HEK293T (cell line): ENCODE measurements around the gene NDUFS7.

Experiments
- CTCF ChIA-PET: fragments of 350-600 bp; formaldehyde crosslinking; extraction: SDS; loops from one replicate; lab custom pipeline; 2021; ENCODE audit warnings: antibody characterized with exemption, inconsistent platforms; lab: Yijun Ruan, JAX
- POLR2A ChIA-PET: fragments of 350-600 bp; formaldehyde crosslinking; extraction: SDS; loops from one replicate; lab custom pipeline; 2020; ENCODE audit warnings: antibody characterized with exemption, inconsistent platforms; lab: Yijun Ruan, JAX
- DNase-seq: peaks from one replicate; pipeline ENCODE4 v3.0.0; 2012; ENCODE audit warnings: mixed read lengths; ENCODE audit errors: extremely low spot score
- ARNT ChIP-seq: fragments of 450-650 bp; IDR thresholded peaks from 2 replicates; pipeline ENCODE4 v1.6.1; 2017; ENCODE audit warnings: mild to moderate bottlenecking
- BHLHE40 ChIP-seq: fragments of 450-650 bp; IDR thresholded peaks from 2 replicates; pipeline ENCODE4 v1.6.1; 2016; ENCODE audit warnings: mild to moderate bottlenecking, moderate library complexity, borderline replicate concordance
- CTBP1 ChIP-seq: fragments of 450-650 bp; IDR thresholded peaks from 2 replicates; pipeline ENCODE4 v1.6.1; 2016; ENCODE audit warnings: borderline replicate concordance
- ELF4 ChIP-seq: fragments of 450-650 bp; IDR thresholded peaks from 2 replicates; pipeline ENCODE4 v1.6.1; 2017; ENCODE audit warnings: antibody characterized with exemption
- FOXA1 ChIP-seq: fragments of 450-650 bp; IDR thresholded peaks from 2 replicates; pipeline ENCODE4 v1.6.1; 2016; ENCODE audit warnings: mild to moderate bottlenecking
- FOXK2 ChIP-seq: fragments of 450-650 bp; IDR thresholded peaks from 2 replicates; pipeline ENCODE4 v1.6.1; 2016; ENCODE audit warnings: mild to moderate bottlenecking
- FOXM1 ChIP-seq: fragments of 450-650 bp; IDR thresholded peaks from 2 replicates; pipeline ENCODE4 v1.6.1; 2017; ENCODE audit warnings: mild to moderate bottlenecking, borderline replicate concordance
- HDGF ChIP-seq: fragments of 450-650 bp; IDR thresholded peaks from 2 replicates; pipeline ENCODE4 v1.6.1; 2017; ENCODE audit warnings: antibody characterized with exemption, borderline replicate concordance
- L3MBTL2 ChIP-seq: fragments of 450-650 bp; conservative IDR thresholded peaks from 2 replicates; pipeline ENCODE4 v1.6.1; 2016; ENCODE audit warnings: mild to moderate bottlenecking
- LEF1 ChIP-seq: fragments of 450-650 bp; IDR thresholded peaks from 2 replicates; pipeline ENCODE4 v1.6.1; 2017; ENCODE audit warnings: mild to moderate bottlenecking, borderline replicate concordance
- NFRKB ChIP-seq: fragments of 450-650 bp; IDR thresholded peaks from 2 replicates; pipeline ENCODE4 v1.6.1; 2016; ENCODE audit warnings: mild to moderate bottlenecking, moderate library complexity
- SP1 ChIP-seq: fragments of 450-650 bp; IDR thresholded peaks from 2 replicates; pipeline ENCODE4 v1.6.1; 2017
- SUZ12 ChIP-seq: fragments of 450-650 bp; IDR thresholded peaks from 2 replicates; pipeline ENCODE4 v1.6.1; 2016; ENCODE audit warnings: mild to moderate bottlenecking
- TARDBP ChIP-seq: fragments of 450-650 bp; IDR thresholded peaks from 2 replicates; pipeline ENCODE4 v1.6.1; 2016
- ZNF384 ChIP-seq: fragments of 450-650 bp; IDR thresholded peaks from 2 replicates; pipeline ENCODE4 v1.6.1; 2016
- TF ChIP-seq, protein P1 (sequence below): fragments of 450-650 bp; IDR thresholded peaks from 2 replicates; pipeline ENCODE4 v1.6.1; 2016

NDUFS7 gene

DNA sequence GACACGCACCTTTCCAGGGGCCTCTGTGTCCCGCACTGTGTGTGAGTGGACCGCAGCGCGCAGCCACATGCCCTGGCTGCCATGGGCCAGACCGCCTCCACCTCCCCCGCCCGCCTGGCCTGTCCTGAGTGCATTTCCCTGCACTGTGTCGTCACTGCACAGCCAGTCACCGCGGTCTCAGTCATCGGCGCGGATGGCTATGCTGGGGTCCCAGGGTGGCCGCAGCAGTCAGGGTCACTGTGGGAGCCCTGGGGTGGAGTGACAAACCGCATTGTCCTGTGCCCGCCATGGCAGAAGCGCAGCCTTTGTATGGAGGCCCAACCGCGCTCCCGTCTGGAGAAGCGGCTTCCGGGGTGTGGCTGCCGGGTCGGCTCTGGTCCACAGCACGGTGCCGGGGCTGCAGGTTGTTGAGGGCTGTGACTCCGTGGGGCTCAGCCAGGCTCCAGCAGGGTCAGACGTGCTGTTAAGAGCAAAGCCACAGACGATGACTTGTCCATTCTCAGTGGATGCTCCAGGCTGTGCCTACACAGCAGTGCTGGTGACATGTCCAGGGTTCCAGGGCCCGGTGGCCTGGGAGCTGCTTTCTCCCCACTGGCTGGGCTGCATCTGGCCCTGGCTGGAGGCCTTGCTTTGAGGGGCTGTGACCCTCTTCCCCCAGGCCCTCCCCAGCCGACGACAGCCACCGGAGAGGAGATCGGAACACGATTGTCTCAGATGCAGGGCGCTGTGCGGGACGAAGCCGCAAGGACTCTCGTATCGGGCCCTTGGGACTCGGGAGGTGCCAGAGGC is 6.3 kb upstream of the NDUFS7 start:
- ChIA-PET POLR2A (no interaction called here), CTCF (no interaction called here)
- DNase-seq, result no peak
- no peak for TF ChIP-seq LEF1
- TF ChIP-seq FOXM1, result no peak
- TF ChIP-seq ELF4, result no peak
- no peak for TF ChIP-seq FOXA1
- no peak for TF ChIP-seq ARNT
- no peak for TF ChIP-seq L3MBTL2
- no peak for TF ChIP-seq HDGF
- no peak for TF ChIP-seq CTBP1
- TF ChIP-seq FOXK2, result no peak
- TF ChIP-seq ZNF384, result no peak
- TF ChIP-seq NFRKB, result no peak
- TF ChIP-seq, protein P1, sequence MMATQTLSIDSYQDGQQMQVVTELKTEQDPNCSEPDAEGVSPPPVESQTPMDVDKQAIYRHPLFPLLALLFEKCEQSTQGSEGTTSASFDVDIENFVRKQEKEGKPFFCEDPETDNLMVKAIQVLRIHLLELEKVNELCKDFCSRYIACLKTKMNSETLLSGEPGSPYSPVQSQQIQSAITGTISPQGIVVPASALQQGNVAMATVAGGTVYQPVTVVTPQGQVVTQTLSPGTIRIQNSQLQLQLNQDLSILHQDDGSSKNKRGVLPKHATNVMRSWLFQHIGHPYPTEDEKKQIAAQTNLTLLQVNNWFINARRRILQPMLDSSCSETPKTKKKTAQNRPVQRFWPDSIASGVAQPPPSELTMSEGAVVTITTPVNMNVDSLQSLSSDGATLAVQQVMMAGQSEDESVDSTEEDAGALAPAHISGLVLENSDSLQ, result no peak
- TF ChIP-seq TARDBP, result no peak
- no peak for TF ChIP-seq SUZ12
- no peak for TF ChIP-seq SP1
- TF ChIP-seq BHLHE40, result no peak

DNA sequence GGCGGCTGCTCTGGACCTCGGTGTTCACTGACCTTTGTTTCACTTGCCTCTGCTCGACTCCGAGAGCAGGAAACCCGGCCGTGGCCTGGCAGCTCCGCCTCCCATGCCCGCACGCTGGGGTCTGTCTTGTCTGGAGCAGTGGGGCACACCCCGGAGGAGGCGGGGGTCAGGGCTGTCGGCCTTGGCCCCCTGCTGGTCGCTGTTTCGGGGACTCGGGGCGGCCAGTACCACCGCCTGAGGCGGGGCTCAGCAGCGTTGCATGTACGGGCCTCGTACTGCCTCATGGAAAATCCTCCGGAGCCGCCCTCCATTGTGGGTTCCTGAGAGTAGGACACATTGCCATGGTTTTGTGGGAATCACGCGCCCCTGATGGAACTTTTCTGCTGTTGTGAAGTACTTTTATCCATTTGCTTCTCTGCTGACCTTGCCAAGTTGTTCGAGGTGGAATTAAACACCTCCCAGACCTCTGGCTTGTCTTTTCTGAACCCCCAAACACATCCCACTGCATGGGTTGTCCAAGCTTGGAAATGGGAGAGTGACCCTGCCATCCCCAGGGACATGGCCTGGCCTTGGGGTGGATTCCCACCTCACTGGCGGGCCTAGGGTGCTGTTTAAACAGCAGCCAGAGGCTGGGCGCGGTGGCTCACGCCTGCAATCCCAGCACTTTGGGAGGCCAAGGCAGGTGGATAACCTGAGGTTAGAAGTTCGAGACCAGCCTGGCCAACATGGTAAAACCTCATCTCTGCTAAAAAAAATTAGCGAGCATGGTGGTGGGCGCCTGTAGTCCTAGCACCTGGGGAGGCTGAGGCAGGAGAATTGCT is 5.5 kb upstream of the NDUFS7 start:
- ChIA-PET POLR2A (no interaction called here), CTCF (no interaction called here)
- TF ChIP-seq FOXA1 (no peak), NFRKB (no peak), FOXM1 (no peak), TARDBP (no peak), L3MBTL2 (no peak), SUZ12 (no peak), ARNT (no peak), CTBP1 (no peak)
- TF ChIP-seq, protein P1, result no peak
- no peak for DNase-seq

DNA sequence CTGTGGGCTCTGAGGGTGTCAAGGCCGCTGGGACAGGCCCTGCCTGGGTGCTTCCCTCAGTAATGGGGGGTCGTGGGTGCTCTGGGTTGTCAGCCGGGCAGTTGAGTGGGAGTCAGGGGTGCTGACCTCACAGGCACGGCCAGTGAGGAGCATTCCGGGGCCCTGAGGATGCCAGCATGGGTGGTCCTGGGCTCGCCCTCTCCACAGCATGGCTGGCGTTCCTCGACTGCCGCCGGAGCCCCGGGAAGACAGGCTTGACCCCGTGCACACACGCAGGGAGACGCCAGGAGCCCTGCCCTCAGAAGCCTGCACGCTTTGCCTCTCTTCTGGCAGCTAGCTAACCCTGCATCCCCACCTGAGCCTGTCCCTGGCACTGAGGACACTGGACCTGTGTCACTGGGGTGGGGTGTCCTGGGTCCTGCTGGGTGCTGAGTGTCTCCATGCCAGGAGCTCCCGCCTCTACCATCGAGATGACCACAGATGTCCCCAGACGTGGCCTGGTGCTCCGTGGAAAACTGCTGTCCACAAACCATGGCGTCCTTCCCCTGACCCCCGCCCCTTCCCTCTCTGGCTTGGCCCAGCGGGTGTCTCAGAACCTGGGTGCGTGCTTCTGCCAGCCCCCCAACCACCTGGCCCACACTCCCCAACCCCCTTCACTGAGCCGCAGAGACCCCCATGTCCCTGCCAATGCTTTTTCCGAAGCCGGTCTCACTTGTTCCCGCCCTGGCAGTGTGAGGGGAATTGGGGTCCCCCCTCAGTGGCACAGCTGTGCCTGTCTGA is 4.4 kb upstream of the NDUFS7 start:
- DNase-seq, result no peak
- TF ChIP-seq TARDBP, result no peak
- TF ChIP-seq ELF4, result no peak
- TF ChIP-seq CTBP1, result no peak
- ChIA-PET CTCF (no interaction called here), POLR2A (no interaction called here)

DNA sequence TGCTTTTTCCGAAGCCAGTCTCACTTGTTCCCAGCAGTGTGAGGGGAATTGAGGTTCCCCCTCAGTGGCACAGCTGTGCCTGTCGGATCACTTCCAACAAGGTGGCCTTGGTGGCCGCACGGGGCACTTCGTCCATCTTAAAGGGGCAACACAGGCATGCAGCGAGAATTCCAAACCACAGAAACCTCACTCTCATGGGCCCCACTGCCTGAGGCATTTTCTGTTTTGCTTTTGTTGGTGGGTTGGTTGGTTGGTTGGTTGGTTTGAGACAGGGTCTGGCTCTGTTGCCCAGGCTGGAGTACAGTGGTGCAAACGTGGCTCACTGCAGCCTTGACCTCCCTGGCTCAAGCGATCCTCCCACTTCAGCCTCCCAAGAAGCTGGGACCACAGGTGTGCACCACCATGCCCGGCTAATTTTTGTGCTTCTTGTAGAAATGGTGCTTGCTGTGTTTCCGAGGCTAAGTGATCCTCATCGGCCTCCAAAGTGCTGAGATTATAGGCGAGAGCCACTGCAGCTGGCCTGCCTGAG is 3.7 kb upstream of the NDUFS7 start:
- ChIA-PET POLR2A (interaction anchor here (0.5 to 0.8 kb wide), 2 partner anchors 25 to 111 kb away, joined by 4 read pairs; partner anchors contain the start of gene CIRBP), CTCF (no interaction called here)
- no peak for DNase-seq
- TF ChIP-seq SUZ12, result no peak
- TF ChIP-seq FOXK2, result no peak
- TF ChIP-seq ZNF384, result no peak
- no peak for TF ChIP-seq LEF1
- no peak for TF ChIP-seq ARNT
- no peak for TF ChIP-seq TARDBP
- TF ChIP-seq L3MBTL2, result no peak
- no peak for TF ChIP-seq NFRKB
- no peak for TF ChIP-seq SP1
- TF ChIP-seq FOXA1, result no peak
- no peak for TF ChIP-seq ELF4
- TF ChIP-seq CTBP1, result no peak
- TF ChIP-seq, protein P1, result no peak
- TF ChIP-seq FOXM1, result no peak
- TF ChIP-seq BHLHE40, result no peak
- TF ChIP-seq HDGF, result no peak

DNA sequence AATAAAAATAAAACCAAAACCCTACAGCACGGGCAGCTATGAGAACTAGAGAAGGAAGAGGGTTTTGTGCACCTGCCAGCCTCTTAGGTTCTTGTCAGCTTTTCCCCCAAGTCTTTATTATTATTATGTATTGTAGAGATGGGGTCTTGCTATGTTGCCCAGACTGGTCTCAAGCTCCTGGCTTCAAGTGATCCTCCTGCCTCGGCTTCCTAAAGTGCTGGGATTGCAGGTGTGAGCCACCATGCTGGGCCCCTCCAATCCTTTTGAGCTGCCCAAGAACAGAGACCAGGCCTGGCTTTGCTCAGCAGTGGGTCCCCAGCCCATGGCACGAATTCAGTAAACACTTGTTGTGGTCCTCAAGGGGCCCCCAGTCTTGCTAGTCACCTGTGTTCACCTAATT is 1.5 kb upstream of the NDUFS7 start:
- POLR2A ChIA-PET, result interaction anchor here (0.8 kb wide), 1 partner anchor 113 kb away, joined by 5 read pairs; the partner anchor contains the start of gene CIRBP
- DNase-seq, result no peak
- CTCF ChIA-PET, result interaction anchor here (1.1 to 1.8 kb wide), 3 partner anchors 66 to 138 kb away, joined by 3 to 9 read pairs (median 5); no protein-coding TSS in a partner anchor
- TF ChIP-seq SUZ12, result no peak
- TF ChIP-seq TARDBP, result no peak
- no peak for TF ChIP-seq HDGF
- TF ChIP-seq ZNF384, result no peak
- no peak for TF ChIP-seq NFRKB
- TF ChIP-seq SP1, result no peak
- TF ChIP-seq BHLHE40, result no peak
- TF ChIP-seq ELF4, result no peak
- no peak for TF ChIP-seq CTBP1
- no peak for TF ChIP-seq L3MBTL2
- no peak for TF ChIP-seq FOXM1
- no peak for TF ChIP-seq FOXA1
- TF ChIP-seq FOXK2, result no peak
- TF ChIP-seq ARNT, result no peak
- TF ChIP-seq, protein P1, result no peak
- no peak for TF ChIP-seq LEF1
